ENCODE measurements around the gene FUBP1. TPM values are rescaled to one million over a fixed set of nuclear protein-coding genes. Genes with fewer than 3 reads are reported as not detected.

The FUBP1 gene
- total and polyA plus RNA-seq, 2 donors (not counting 3 experiments of a cell fraction or from before 2014, with no cell fraction given), result 112 to 166 TPM

DNA sequence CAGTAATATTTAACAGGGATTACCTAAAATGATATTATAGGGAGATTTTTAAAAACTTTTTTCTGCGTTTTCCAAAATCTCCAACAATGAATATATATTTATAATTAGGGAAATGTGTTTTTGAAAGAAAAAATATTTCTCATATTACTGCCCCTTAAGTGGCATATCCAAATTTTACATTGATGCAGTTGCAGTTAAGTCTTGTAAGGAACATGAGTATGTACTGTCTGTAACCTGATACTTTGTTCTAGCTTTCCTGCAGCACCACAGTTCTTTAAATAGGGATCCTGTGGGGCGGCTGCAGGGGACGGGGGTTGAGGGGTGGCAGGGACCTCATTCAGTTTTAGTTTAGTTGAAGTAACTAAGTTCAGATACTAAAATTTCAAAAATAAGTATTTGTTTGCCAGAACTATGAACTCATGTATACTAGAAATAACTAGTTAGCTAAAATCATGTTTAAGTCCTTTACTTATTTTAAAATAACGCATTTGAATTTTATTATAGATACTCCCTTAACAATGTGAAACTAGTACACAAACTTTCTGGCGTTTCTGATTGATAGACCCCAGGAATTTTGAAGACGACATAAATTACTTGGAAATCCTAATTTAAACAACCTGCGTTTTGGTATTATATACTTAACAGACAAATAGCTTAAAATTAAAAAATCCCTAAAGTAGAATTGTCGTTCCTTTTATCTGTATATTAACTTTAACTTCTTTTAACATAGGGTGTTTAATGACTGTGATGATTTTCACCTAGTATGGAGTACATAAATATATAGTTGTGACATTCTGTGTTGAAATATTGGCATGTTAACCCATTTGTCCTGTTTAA, 25.2 kb upstream of the FUBP1 start:
- DNase-seq (ENCODE audit: low read depth, low spot score) (peak; percentile 79), FAIRE-seq (no peak)
- peaks cover 5% of the 10 kb centered on the region for H4K20me1 ChIP-seq (replicated peaks; ENCODE audit: control insufficient read depth, extremely low read depth, insufficient read depth, low read length)
- BruUV-seq (replicated peaks), result TSS peak; percentile 91
- peaks cover 48% of the 10 kb centered on the region for H3K79me2 ChIP-seq (ENCODE audit: control insufficient read depth, insufficient read depth, low read length)
- no peaks in the 10 kb centered on the region for H3K9me1 ChIP-seq (replicated peaks; ENCODE audit: control insufficient read depth, extremely low read depth, insufficient read depth, low read length)
- H3K4me1 ChIP-seq (ENCODE audit: control insufficient read depth, extremely low read depth, insufficient read depth, low read length), result peaks cover 21% of the 10 kb centered on the region
- POLR2A ChIA-PET, result interaction anchor here (0.5 to 3.9 kb wide), 29 partner anchors 9 to 665 kb away, joined by 3 to 122 read pairs (median 8); partner anchors contain the start of gene FUBP1
- dilution Hi-C loops (cut with MboI; ENCODE audit: extremely low pct_ligation_motif_present, low sequenced_read_pairs), result no loop called here
- peak overlapping the region; percentile 100 for H3K4me2 ChIP-seq (ENCODE audit: insufficient read depth, low read length)
- intact Hi-C loops (cut with micrococcal nuclease), result loop anchor here (1.0 kb wide), 5 partner anchors 25 to 110 kb away; partner anchors contain the start of gene FUBP1
- peak overlapping the region; percentile 98 for H3K9ac ChIP-seq (replicated peaks; ENCODE audit: extremely low read depth, insufficient read depth, low read length)
- no peak for TF ChIP-seq MYC (IDR thresholded peaks at IDR 0.05; ENCODE audit: low read depth, low read length)
- TF ChIP-seq GATA2 (IDR thresholded peaks at IDR 0.05; ENCODE audit: insufficient read depth, insufficient read length, low read depth, low read length), result no peak
- TF ChIP-seq FOS (IDR thresholded peaks at IDR 0.05; ENCODE audit: borderline replicate concordance, insufficient read depth, low read length), result no peak
- peak; percentile 91 for TF ChIP-seq POLR2A (IDR thresholded peaks at IDR 0.05; ENCODE audit: low read depth, low read length)
- TF ChIP-seq POLR2AphosphoS5 (IDR thresholded peaks at IDR 0.05; ENCODE audit: insufficient read depth, low read depth, low read length), result peak; percentile 88
- no peak for TF ChIP-seq CTCF (IDR thresholded peaks at IDR 0.05; ENCODE audit: extremely low read depth in 1 of 2, insufficient read depth in 1 of 2, low read depth in 1 of 2, low read length in 2 of 2)
- no peak for TF ChIP-seq JUN (IDR thresholded peaks at IDR 0.05; ENCODE audit: borderline replicate concordance, insufficient read depth, insufficient read length, low read depth)
- no peak for TF ChIP-seq EZH2 (IDR thresholded peaks at IDR 0.05; ENCODE audit: borderline replicate concordance, low read depth, low read length, severe bottlenecking)
- TF ChIP-seq, protein P1, sequence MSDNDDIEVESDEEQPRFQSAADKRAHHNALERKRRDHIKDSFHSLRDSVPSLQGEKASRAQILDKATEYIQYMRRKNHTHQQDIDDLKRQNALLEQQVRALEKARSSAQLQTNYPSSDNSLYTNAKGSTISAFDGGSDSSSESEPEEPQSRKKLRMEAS (IDR thresholded peaks at IDR 0.05; ENCODE audit: insufficient read depth, insufficient read length), result no peak
- H3K9me3 ChIP-seq (replicated peaks; ENCODE audit: control insufficient read depth, insufficient read depth, low read length), result no peaks in the 10 kb centered on the region
- peak overlapping the region; percentile 82 for H3K27ac ChIP-seq (ENCODE audit: insufficient read depth, low read depth, low read length)
- H3K36me3 ChIP-seq (ENCODE audit: control insufficient read depth in 2 of 2, extremely low read depth in 1 of 2, insufficient read depth in 2 of 2, low read length in 2 of 2), result no peaks in the 10 kb centered on the region
- H2AFZ ChIP-seq (ENCODE audit: low read depth, low read length), result no peak overlapping the region
- CTCF ChIA-PET, result interaction anchor here (1.0 to 15.7 kb wide), 13 partner anchors 23 to 127 kb away, joined by 3 to 250 read pairs (median 7); partner anchors contain the start of genes FUBP1 and NEXN
- peak overlapping the region; percentile 28 to 99 (median 57) for H3K4me3 ChIP-seq (replicated peaks in 1 of 3; ENCODE audit: insufficient read depth in 1 of 3, low read depth in 1 of 3, low read length in 3 of 3)
- no peaks in the 10 kb centered on the region for H3K27me3 ChIP-seq (ENCODE audit: control insufficient read depth in 2 of 2, insufficient read depth in 2 of 2, low read length in 2 of 2)
